NCI-H1105 treated with DMSO at 0.1 percent for 48 hours (cell line): ENCODE data around the gene B4GAT1.
"Not testable (repeated sequence)": the region's sequence is repeated elsewhere in the genome, so short reads cannot be mapped to it uniquely, and the experiment has no call there.

Source experiments
- DNase-seq: peaks from one replicate; lab custom pipeline; 2025; lab: John Stamatoyannopoulos, UW

B4GAT1 gene

DNA sequence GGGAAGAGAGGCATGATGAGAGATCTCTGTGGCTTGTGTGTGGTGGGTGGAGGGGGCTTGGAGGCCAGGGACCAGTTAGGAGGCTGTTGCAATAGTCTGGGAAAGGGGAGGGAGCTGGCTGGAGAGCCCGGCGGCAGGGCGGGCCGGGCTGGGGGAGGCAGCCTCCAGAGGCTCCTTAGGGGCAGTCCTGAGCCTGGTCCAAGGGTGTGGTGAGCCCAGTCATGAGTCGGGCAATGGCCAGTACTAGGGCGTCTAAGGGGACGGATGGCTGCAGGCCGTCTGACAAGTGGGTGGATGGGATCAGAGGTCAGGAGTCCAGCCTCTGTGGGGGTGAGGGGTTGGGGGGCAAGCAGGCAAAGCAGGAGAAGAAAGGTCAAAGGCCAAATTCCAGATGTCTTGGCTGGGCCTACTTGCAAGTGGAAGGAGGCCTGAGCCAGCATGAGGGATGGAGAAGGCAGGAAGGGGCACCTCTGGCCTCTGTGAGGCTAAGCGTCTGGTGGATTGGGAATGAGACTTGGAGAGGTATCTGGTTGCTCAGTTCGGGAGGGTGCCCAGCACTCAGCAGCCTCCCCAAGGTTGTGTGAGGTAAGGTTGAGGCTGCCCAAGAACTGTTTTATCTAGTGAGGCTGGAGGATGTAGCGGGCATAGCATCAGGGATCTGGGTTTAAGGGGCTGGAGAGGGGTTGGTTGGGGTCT, 24.5 kb downstream of the B4GAT1 start:
- no peak for DNase-seq

DNA sequence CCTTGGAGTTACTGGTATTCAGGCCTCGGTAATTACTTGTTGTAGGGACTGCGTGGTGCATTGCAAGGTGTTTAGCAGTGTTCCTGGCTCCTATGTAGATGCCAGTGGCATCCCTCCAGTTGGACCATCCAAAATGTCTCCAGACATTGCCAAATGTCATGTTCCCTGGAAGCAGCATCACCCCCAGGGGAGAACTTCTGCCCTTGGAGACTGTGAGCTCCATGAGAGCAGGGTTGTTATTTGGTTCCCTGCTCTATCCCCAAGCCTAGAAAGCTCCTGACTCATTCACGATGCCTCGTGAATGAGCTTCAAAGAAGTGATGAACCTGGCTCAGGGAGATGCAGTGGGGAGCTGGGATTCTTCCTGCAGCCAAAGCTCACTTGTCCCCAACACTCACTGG, 25.8 kb downstream of the B4GAT1 start:
- DNase-seq = no peak

DNA sequence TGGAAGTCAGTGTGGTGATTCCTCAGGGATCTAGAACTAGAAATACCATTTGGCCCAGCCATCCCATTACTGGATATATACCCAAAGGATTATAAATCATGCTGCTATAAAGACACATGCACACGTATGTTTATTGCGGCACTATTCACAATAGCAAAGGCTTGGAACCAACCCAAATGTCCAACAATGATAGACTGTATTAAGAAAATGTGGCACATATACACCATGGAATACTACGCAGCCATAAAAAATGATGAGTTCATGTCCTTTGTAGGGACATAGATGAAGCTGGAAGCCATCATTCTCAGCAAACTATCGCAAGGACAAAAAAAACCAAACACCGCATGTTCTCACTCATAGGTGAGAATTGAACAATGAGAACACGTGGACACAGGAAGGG, 26.7 kb downstream of the B4GAT1 start:
- not testable (repeated sequence) for DNase-seq

DNA sequence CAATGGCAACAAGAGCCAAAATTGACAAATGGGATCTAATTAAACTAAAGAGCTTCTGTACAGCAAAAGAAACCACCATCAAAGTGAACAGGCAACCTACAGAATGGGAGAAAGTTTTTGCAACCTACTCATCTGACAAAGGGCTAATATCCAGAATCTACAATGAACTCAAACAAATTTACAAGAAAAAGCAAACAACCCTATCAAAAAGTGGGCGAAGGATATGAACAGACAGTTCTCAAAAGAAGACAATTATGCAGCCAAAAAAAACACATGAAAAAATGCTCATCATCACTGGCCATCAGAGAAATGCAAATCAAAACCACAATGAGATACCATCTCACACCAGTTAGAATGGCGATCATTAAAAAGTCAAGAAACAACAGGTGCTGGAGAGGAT, 27.1 kb downstream of the B4GAT1 start:
- DNase-seq = not testable (repeated sequence)

DNA sequence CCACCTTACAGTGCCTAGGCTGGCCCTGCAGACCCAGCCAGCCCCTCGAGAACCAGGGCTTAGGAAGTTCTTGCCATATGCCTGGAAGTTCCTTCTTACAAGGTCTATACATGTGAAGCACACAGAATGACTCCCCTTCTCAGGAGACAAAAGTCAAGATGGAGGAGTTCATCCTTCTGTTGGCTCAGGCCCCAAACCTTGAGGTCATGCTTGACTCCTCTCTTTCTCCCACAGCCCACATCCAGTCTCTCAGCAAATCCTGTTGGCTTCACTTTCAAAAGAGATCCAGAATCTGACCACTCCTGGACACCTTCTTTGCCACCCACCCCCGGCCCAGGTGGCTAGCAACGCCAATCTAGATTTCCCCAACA, 28.8 kb downstream of the B4GAT1 start:
- no peak for DNase-seq

DNA sequence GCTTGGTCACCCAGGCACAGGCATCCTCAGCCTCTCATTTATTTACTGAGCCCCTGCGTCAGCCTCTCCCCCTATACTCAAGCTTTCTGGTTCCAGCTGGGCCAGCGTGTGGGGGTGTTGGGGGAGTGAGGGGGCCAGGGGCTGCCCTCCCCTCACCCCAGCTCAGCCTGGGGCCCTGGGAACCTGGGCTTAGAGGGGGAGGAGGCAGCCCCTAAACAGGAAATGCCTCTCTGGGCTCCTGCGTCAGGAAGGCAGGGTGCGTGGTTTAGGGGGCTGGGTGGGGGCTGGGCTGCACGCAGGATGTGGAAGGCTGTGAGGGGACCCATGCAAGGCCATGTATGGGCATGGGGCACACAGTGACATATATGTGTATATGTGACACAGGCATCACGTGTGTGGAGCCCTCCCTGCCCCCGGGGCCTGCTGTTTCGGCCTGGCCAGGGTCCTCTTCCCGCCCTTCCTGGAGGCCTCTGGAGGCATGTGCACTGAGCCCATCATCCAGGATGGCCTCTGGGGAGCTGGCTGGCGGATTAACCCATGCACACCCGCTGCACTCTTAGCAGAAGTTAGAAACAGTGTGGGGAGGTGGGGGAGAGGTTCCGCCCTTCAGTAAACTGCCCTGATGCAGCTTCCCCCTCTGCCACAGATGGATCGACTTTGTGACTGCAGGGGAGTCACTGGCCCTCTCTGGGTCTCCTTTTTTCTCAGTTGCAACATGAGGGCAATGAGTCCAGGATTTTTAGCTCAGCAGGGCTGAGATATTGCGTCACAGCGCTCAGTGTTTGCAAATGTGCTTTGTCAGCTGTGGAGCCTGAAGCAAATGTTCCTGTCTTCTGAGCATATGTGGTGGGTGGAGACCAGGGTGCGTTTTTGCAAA, 29.5 kb downstream of the B4GAT1 start:
- no peak for DNase-seq

DNA sequence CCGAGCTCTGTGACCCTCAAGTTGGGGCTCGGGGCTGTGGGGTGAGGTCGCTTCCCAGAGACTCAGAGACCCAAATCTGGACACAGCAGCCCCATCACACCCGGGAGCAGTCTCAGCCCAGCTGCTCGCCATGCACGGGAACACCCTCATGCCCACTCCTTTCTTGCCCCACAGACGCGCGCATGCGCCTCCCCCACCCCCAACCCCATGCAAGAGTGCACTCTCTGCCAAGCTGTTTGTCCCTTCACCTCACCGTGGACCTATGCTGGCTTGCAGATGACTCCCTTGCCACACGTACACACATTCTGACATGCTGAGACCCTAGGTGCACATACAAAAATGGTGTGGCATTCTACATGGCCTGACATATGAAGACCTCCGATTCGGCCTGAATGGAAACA, 30.1 kb downstream of the B4GAT1 start:
- DNase-seq = no peak

DNA sequence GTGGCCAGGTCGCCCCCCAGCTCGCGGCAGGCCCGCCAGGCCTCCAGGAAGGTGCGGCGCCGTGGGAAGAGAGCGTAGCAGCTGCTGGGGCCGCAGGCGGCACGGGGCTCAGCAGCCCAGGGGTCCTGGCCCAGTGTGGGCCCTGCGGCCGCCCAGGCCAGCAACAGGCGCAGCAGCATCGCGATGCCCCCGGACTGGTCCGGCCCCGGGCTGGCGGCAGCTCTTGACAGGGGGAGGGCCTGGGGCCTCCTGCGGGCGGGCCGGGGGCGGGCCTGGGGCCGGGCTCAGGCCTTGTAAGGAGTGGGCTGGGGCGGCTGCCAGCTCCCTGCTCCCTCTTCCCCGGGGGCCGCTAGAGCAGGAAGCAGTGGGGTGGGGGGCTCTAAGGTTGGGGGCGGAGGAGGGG, 30.6 kb downstream of the B4GAT1 start, which contains the start of gene CD248:
CD248 (minus strand) TSS at position 196 of the 403 bp plus-strand sequence; CDS start at position 179, 17 bp downstream.
- DNase-seq = no peak

DNA sequence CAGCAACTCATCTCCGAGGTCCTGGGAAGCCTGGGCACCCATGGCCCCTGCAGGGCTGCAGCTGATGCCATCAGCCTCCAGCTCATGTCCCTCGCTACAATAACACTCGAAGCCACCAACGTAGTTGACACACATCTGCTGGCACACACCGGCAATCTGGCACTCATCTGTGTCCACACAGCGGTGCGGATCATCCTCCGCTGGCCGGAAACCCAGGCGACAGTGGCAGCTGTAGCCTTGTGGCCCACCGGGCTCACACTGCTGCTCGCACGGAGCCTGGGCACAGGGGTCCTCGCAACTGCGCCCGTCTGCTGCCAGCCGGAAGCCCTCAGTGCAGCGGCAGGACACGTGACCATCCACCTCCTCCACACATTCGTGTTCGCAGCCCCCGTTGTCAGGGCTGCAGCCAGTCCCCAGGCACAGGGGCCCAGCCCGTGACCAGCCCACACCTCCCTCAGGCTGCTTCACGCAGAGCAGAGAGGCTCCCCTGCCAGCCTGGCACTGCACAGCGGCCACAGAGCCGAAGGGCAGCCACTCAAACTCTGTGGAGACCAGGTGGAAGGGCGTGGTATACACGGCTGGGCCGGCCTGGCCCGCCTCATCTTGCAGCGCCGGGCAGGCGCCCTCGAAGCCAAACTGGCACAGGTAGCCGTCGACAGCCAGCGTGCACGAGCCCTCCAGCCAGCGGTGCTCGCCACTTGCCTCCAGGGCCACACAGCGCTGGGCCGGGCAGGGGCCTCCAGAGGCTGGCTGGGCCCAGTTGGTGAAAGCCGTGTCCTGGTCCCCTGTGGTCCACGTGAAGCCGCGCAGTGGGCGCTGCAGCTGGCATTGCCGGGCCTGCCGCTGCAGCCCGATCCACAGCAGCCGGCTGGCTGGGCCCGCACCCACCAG, 31.3 kb downstream of the B4GAT1 start:
- no peak for DNase-seq

DNA sequence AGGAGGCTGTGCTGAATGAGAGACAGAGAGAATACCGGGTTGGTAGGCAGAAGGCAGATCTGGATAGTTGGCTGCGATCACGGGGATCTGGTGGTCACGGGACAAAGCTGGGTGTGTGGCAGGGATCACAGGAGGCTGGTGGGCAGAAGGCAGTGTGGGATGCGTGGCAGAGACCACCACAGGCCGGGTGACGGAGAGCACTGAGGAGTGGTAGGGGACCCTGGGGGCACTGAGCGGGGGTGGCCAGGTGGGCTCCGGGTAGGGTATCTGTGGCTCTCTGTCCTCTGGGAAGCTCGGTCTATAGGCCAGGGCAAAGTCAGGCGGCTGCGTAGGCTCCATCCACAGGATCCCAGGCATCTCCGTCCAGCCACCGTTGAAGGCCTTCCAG, 31.9 kb downstream of the B4GAT1 start:
- no peak for DNase-seq

DNA sequence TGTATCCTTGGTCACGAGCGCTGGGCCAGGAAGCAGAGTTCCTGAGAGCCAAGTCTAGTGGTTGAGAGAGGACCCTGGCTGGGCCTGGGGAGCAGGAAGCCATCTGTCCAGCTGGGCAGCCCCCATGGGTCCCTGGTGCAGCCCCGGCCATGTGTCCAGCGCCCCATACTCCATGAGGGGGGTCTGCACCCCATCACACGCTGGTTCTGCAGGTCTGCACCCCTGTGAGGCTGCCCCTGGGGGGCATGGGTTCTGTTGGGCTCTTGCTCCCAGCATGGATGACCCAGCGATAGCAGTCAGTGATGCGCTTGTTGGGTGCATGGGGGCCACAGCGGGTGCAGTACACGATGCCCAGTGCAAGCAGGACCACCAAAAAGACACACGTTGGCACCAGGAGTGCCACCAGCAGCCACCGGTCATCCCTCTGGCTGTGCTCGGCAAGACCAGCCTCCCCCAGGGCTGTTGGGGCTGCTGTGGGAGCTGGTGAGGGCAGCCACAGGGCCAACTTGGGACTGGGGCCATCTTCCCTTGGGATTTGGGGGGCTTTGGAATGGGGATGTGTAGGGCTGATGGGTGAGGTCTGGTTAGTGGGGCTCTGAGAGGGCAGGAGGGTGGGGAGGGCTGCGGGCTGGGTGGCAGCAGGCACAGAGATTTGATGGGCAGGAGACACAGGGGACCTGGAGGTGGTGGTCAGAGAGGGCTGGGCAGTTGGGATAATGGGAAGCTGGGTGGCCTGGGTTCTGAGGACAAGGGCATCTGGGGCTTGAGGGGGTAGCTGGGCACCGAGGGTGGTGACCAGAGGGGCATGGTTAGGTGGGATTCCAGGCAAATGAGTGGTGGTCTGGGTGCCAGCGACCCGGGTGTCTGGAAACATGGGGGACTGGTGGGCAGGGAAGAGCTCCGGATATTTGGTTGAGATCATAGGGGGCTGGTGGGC, 32.6 kb downstream of the B4GAT1 start:
- DNase-seq = no peak

DNA sequence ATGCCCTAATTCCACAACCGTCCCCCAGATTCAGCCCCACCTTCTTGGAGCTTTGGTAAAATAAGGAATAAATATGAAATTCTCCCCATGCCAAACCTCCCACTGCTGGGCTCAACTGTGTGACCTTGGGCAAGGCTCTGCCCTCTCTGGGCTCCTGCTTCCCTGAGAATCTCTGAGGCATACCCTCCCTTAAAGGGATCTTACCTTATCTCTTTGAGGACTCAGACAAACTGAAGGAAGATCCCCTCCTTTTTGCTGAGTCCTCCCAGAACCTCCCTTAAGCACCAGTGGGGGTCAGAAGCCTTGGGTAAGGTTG, 33.3 kb downstream of the B4GAT1 start:
- DNase-seq = no peak

DNA sequence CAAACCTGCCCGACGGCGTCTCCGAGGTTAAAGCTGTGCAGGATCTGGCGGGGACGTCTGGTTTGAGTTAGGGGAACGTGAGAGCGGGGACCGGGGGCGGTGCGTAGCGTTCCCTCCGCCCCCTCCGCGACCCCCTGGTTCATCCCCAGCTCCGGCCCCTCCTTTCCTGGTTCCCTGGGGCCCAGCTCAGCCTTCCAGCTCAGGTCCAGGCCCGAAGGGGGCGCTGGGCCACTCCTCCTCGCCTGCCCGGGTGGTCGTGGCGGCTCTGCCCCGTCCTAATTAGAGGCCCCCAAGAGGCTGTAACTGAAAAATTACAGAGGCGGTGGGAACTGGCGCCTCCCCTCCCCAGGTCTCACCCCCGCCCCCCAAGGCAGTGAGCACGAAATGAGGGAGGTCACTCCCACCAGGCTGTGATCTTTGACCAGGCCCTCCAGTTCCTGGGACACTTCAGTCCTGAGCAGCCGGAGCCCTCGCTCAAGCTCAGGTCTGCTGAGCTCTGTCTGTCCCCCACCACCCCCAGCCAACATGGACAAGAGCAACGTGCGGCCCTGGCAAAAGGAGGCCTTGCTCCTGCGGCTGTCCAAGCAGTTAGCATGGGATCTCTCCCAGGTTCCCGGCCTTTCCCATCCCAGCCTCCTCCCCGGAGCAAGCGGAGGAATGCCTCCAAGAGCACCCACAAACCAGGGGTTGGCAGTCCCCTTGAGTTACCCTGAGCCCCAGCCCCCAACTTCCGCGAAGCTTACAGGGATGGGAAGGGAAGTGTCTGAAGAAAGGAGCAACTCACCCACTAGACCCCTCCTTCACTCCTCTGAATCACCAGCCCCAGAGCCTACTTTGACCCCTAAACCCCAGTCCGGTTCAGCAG, 33.9 kb downstream of the B4GAT1 start:
- no peak for DNase-seq

DNA sequence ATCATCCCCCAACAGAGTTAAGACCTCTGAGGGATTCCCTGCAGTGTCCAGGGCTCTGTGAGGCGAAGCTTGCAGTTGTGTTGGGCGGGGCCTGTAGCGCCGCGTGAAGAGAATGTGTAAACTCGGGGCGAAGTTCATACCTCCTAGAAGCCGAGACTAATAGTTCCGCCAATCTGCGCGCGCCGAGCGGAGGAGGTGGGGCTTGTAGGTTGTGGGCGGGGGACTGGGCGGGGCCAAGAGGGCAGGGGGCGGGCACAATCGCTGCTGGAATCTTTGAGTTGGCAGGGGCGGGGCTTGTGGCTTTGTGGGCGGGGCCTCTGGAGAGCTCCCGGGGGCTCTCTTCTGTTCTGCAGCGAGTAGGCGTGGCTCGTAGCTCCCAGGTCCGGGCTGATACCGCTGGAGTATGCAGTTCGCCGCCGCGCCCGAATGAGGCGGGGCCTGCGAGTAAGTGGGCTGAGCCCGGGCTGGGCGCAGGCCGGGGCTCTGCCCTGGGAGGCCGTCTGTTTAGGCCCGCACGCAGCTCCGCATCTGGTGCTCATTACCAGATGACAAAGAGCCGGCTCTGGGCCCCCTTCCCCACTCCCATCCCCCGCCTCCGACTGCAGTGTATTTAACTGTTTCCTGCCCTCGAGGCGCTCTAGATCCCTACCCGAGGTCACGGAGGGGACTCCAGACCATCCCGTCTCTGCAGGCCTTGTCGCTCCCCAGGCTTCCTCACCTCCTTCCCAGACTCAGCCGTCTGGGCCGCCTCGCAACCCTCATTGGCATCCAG, 34.7 kb downstream of the B4GAT1 start:
- DNase-seq = peak; percentile 95

DNA sequence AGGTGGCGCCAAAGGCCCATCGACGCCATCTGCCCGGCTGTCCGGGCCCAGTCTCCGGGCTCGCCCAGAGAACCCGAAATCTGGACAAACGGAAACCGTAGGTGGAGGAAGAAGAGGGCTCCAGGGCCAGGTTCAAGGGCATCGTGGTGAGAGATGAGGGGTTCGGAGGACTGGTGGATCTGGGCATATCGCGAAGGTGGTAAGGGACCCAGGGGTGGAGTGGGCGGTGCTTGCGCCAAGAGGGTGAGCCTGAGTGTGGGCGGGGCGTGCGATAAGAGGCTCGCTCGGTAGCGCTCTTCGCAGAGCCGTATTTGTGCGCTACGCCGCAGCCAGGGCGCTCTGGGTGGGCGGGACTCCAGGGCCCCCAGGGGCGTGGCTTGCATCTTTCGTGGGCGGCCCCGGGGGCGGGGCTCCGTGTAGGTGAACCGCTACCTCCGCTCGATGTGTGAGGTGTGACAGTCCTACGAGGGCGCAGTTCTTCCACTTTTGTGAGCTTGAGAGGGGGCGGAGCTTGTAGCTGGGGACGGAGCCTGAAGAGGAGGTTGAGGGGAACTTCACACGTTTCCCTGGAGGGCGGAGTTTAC, 35.4 kb downstream of the B4GAT1 start:
- DNase-seq = peak; percentile 90

DNA sequence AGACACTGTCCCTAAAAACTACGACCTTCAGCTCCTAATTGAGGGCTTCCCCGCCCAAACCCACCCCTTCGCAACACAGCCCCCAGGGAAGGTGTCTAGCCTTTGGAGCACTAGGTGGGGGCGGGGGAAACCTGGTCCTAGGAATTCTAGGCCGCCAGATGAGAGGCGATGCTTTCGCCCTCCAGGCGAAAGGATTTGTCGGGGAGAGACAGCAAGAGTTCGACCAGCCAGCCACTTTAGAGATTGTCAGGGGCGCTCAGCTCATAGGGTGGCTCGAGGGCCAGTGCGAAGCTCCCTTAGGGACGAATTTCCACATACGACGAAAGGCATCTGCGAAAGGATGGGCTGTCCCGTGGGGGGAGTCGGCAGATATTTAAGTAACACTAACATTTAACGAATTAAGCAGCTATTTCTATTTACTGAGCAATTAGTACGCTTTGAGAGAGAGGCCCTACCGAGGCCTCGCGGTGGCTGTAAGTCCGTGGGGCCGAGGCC, 35.9 kb downstream of the B4GAT1 start:
- no peak for DNase-seq

DNA sequence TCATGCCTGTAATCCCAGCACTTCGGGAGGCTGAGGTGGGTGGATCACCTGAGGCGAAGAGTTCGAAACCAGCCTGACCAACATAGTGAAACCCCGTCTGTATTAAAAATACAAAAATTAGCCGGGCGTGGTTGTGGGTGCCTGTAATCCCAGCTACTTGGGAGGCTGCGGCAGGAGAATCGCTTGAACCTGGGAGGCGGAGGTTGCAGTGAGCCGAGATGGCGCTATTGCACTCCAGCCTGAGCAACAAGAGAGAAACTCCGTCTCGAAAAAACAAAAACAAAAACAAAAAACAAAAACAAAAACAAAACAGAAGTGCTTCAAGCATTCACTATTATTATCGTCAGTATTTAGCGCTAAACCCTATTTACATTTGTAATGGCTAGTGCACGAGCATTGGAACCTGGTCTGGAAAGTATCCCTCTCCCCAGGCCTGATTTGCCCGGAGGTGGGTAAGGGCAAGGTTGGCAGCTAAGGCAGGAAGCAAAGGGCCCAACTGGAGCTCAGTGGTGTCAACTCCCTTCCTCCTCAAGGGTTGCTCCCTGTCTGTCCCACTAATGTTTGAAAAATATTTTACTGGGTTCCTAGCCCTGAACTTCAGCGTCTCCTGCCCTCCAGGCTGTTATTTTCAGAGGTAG, 36.5 kb downstream of the B4GAT1 start:
- DNase-seq = not testable (repeated sequence)

DNA sequence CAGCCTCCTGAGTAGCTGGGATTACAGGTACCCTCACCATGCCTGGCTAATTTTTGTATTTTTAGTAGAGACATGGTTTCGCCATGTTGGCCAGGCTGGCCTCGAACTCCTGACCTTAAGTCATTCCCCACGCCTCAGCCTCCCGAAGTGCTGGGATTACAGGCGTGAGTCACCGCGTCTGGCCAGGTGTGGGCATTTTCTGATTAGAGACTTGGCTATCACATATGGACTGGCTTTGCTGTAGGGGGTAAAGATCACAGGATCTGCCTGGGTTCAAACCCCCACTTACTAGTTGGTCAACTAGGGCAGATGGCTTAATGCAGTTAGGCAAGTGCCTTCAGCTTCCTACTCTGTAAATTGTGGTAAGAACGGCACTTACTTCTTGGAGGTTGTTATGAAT, 37.1 kb downstream of the B4GAT1 start:
- DNase-seq = no peak

DNA sequence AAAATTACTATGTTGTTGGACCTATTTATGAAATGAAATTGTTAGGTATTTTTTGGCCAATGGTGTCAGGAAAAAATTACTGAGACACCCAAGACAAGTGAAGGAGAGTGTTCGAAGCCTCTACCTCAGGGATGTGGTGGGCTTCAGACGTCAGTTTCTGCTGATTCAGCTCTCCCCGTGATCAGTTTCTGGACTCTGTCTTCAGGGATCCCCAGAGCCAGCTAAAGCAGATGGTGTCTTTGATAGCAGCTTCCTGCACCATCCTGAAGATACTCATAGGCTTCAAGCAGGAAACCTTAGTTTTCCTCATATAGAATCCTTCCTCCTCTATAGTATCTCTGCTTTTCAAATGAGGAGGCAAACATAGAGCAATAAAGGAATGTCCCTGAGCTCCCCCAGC, 38.0 kb downstream of the B4GAT1 start:
- DNase-seq = no peak
